ENCODE measurements around the gene MCF2L. TPM values are rescaled to one million over a fixed set of nuclear protein-coding genes. Genes with fewer than 3 reads are reported as not detected.

MCF2L gene
- total and polyA plus RNA-seq, 9 of the 15 experiments (the other 6 are each of a cell fraction or from before 2014, with no cell fraction given) = 0.05 to 0.25 (median 0.18) TPM; not detected in 5

GRCh38 chr13:113042456-113042855 is 73.4 kb downstream of the MCF2L start (continued):
- no peak for TF ChIP-seq CAMTA2 (CRISPR knock-in tag; conservative IDR thresholded peaks at IDR 0.05)
- no peak for TF ChIP-seq SRSF7 (optimal IDR thresholded peaks at IDR 0.05; ENCODE audit: low read depth, low read length)
- no peak for TF ChIP-seq CCNT2 (IDR thresholded peaks at IDR 0.05; ENCODE audit: borderline replicate concordance, extremely low read depth, insufficient read length, low read depth, low read length)
- no peak for TF ChIP-seq SP2 (IDR thresholded peaks at IDR 0.05; ENCODE audit: extremely low read depth, low read depth, low read length, poor library complexity, severe bottlenecking)
- TF ChIP-seq POLR2AphosphoS5 (IDR thresholded peaks at IDR 0.05; ENCODE audit: control insufficient read depth, insufficient read depth, low read depth, low read length) = no peak
- TF ChIP-seq DPF2 (IDR thresholded peaks at IDR 0.05) = no peak
- TF ChIP-seq ZNF551 (CRISPR knock-in tag; IDR thresholded peaks at IDR 0.05) = no peak
- TF ChIP-seq TCF3 (CRISPR knock-in tag; IDR thresholded peaks at IDR 0.05) = no peak
- no peak for TF ChIP-seq ZNF224 (CRISPR knock-in tag; IDR thresholded peaks at IDR 0.05)
- TF ChIP-seq MITF (IDR thresholded peaks at IDR 0.05) = no peak
- no peak for TF ChIP-seq SNIP1 (IDR thresholded peaks at IDR 0.05; ENCODE audit: low read depth)
- TF ChIP-seq DNMT1 (IDR thresholded peaks at IDR 0.05) = no peak
- TF ChIP-seq ZC3H11A (IDR thresholded peaks at IDR 0.05; ENCODE audit: low read depth, low read length) = no peak

All from K562 (cell line).